IgD-negative memory B cell (primary cell): Measurements from ENCODE around the gene APOL1. TPM values are rescaled to one million over a fixed set of nuclear protein-coding genes. Genes with fewer than 3 reads are reported as not detected.
"Not testable (repeated sequence)": the region's sequence is repeated elsewhere in the genome, so short reads cannot be mapped to it uniquely, and the experiment has no call there.

Source experiments
- H3K27ac Mint-ChIP-seq, 3 donors: one replicate each; pipeline ENCODE4 v1.8.0; 2020 to 2022; ENCODE audit warnings: mild to moderate bottlenecking in 3 of 3, mixed read lengths in 3 of 3, moderate library complexity in 1 of 3
- H3K27me3 Mint-ChIP-seq: one replicate; pipeline ENCODE4 v1.8.0; 2021; ENCODE audit warnings: mixed read lengths
- H3K36me3 Mint-ChIP-seq: one replicate; pipeline ENCODE4 v1.8.0; 2020; ENCODE audit warnings: mild to moderate bottlenecking, mixed read lengths
- H3K4me1 Mint-ChIP-seq, 3 donors: one replicate each; pipeline ENCODE4 v1.8.0; 2020 to 2022; ENCODE audit warnings: mixed read lengths in 3 of 3, mild to moderate bottlenecking in 1 of 3
- H3K4me3 Mint-ChIP-seq, 4 donors: one replicate each; pipeline ENCODE4 v1.8.0; 2020 to 2022; ENCODE audit warnings: mild to moderate bottlenecking in 4 of 4, mixed read lengths in 4 of 4, moderate library complexity in 3 of 4
- H3K9me3 Mint-ChIP-seq, 3 donors: one replicate each; pipeline ENCODE4 v1.8.0; 2020 to 2021; ENCODE audit warnings: mixed read lengths in 3 of 3, mild to moderate bottlenecking in 1 of 3
- polyA plus RNA-seq: library from polyadenylated mRNA; unstranded; fragments of 300-500 nt; fragmentation: Illumina TruSeq; gene quantifications from one replicate; pipeline ENCODE4 v1.2.3, GENCODE V29; 2021

The APOL1 gene
- polyA plus RNA-seq, 1 donor from 2014 or later: 10.7 TPM

GRCh38 chr22:36218648-36219193 lies 34.2 kb upstream of the APOL1 start:
- H3K27me3 Mint-ChIP-seq: peaks cover 7% of the 10 kb centered on the region
- H3K36me3 Mint-ChIP-seq: no peaks in the 10 kb centered on the region
- H3K9me3 Mint-ChIP-seq: no peaks in the 10 kb centered on the region
- no peak overlapping the region for H3K4me3 Mint-ChIP-seq
- H3K27ac Mint-ChIP-seq: no peak overlapping the region
- peaks cover 0 to 5% (median 2%) of the 10 kb centered on the region in 3 donors for H3K4me1 Mint-ChIP-seq

GRCh38 chr22:36220451-36220921 lies 32.4 kb upstream of the APOL1 start:
- Mint-ChIP-seq H3K4me3 (no peak overlapping the region), H3K4me1 (peaks cover 0 to 5% (median 2%) of the 10 kb centered on the region in 3 donors), H3K27me3 (peaks cover 5% of the 10 kb centered on the region), H3K27ac (no peak overlapping the region), H3K9me3 (no peaks in the 10 kb centered on the region), H3K36me3 (no peaks in the 10 kb centered on the region)

DNA sequence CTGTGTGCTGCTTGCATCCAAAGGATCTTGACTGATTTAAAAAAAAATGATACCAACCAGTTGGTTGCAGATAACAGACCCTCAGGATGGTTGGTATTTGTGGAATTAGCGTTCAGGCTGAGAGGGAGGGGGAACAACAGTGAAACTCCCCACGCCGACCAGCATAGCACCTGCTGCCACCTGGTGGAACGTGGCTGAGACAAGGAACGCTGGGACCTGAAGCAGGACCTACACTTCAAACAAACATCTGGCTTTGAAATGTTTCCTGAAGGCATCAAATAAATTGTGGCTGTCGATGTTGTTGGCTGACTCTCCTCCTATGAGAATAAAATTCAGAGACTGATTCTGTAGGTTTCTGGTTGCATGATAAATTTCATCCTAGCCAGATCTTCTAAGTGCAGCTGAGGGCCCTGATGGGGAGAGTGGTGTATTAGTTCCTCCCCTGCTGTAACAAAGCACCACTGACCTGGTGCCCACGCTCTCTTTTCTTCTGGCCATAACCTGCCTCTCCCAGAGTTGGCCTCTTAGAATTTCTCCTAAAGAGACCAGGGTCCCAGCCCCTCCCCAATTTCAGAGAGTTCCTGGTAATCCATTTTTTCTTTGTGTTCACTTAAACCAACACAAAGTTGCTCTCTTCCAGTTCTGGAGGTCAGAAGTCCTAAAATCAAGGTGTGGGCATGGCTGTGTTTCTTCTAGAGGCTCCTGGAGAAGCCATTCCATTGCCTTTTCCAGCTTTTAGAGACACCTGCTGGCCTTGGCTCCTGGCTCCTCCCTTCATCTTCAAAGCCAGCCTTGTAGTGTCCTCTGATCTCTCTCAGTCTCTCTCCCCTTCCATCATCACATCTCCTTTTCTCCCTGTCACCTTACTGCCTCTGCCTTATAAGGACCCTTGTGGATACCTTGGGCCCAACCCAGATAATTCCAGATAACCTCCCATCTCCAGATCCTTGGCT lies 30.9 kb upstream of the APOL1 start:
- H3K27ac Mint-ChIP-seq: peak overlapping the region in 1 of 3 donors; percentile 65
- H3K4me1 Mint-ChIP-seq: peaks cover 0 to 5% (median 2%) of the 10 kb centered on the region in 3 donors
- H3K36me3 Mint-ChIP-seq: peaks cover 3% of the 10 kb centered on the region
- no peak overlapping the region for H3K4me3 Mint-ChIP-seq
- no peaks in the 10 kb centered on the region for H3K27me3 Mint-ChIP-seq
- no peaks in the 10 kb centered on the region for H3K9me3 Mint-ChIP-seq

- Mint-ChIP-seq H3K36me3 (peaks cover 3% of the 10 kb centered on the region), H3K27me3 (no peaks in the 10 kb centered on the region), H3K9me3 (no peaks in the 10 kb centered on the region), H3K4me3 (no peak overlapping the region), H3K27ac (peak overlapping the region in 1 of 3 donors; percentile 65), H3K4me1 (peaks cover 0 to 5% (median 2%) of the 10 kb centered on the region in 3 donors)
Observed at GRCh38 chr22:36222887-36223450, 30.0 kb upstream of the APOL1 start.

- Mint-ChIP-seq H3K4me1 (peaks cover 0 to 5% (median under 1%) of the 10 kb centered on the region in 3 donors), H3K9me3 (no peaks in the 10 kb centered on the region), H3K27me3 (no peaks in the 10 kb centered on the region), H3K27ac (no peak overlapping the region), H3K4me3 (no peak overlapping the region), H3K36me3 (peaks cover 4% of the 10 kb centered on the region)
Observed at GRCh38 chr22:36223504-36223903, 29.4 kb upstream of the APOL1 start.

GRCh38 chr22:36224245-36224644 lies 28.7 kb upstream of the APOL1 start:
- peaks cover 4% of the 10 kb centered on the region for H3K36me3 Mint-ChIP-seq
- H3K9me3 Mint-ChIP-seq: no peaks in the 10 kb centered on the region
- H3K27ac Mint-ChIP-seq: no peak overlapping the region
- no peak overlapping the region for H3K4me3 Mint-ChIP-seq
- peaks cover 0 to 5% (median 0%) of the 10 kb centered on the region in 3 donors for H3K4me1 Mint-ChIP-seq
- no peaks in the 10 kb centered on the region for H3K27me3 Mint-ChIP-seq

GRCh38 chr22:36225333-36225922 lies 27.5 kb upstream of the APOL1 start:
- Mint-ChIP-seq H3K27ac (no peak overlapping the region), H3K4me3 (no peak overlapping the region), H3K9me3 (no peaks in the 10 kb centered on the region), H3K36me3 (peaks cover 4% of the 10 kb centered on the region), H3K27me3 (no peaks in the 10 kb centered on the region), H3K4me1 (peaks cover 0 to 5% (median 0%) of the 10 kb centered on the region in 3 donors)

GRCh38 chr22:36226189-36226588 lies 26.7 kb upstream of the APOL1 start:
- H3K4me1 Mint-ChIP-seq: peaks cover 0 to 5% (median 0%) of the 10 kb centered on the region in 3 donors
- H3K27ac Mint-ChIP-seq: no peak overlapping the region
- H3K36me3 Mint-ChIP-seq: peaks cover 4% of the 10 kb centered on the region
- no peaks in the 10 kb centered on the region for H3K9me3 Mint-ChIP-seq
- no peak overlapping the region for H3K4me3 Mint-ChIP-seq
- H3K27me3 Mint-ChIP-seq: no peaks in the 10 kb centered on the region

- no peak overlapping the region for H3K4me3 Mint-ChIP-seq
- no peaks in the 10 kb centered on the region for H3K9me3 Mint-ChIP-seq
- H3K36me3 Mint-ChIP-seq: peaks cover 6% of the 10 kb centered on the region
- H3K4me1 Mint-ChIP-seq: peaks cover under 1 to 4% (median 3%) of the 10 kb centered on the region in 3 donors
- H3K27ac Mint-ChIP-seq: no peak overlapping the region
- no peaks in the 10 kb centered on the region for H3K27me3 Mint-ChIP-seq
Observed at GRCh38 chr22:36227396-36227795, 25.5 kb upstream of the APOL1 start.

- no peak overlapping the region for H3K27ac Mint-ChIP-seq
- H3K9me3 Mint-ChIP-seq: no peaks in the 10 kb centered on the region
- H3K4me3 Mint-ChIP-seq: no peak overlapping the region
- peaks cover 4 to 8% (median 4%) of the 10 kb centered on the region in 3 donors for H3K4me1 Mint-ChIP-seq
- H3K36me3 Mint-ChIP-seq: peaks cover 6% of the 10 kb centered on the region
- no peaks in the 10 kb centered on the region for H3K27me3 Mint-ChIP-seq
Observed at GRCh38 chr22:36227806-36228205, 25.1 kb upstream of the APOL1 start.

DNA sequence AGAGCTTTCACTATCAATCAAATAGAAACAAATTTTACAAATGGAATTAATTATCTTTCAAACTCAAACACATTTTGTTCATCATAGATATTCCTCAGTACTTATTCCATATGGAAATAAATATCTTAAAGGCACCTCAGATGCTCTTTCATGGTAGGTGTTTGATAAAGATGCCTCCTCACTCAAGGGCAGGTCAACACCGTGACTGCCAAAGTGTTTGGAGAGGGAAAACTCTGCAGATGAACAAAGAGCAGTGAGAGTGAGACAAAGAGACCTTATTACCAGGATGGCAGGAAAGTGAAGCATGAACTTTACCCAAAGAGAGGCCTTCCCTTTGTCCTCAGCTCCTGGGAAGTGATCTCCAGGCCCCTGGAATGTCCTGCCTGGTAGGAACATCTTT lies 24.6 kb upstream of the APOL1 start:
- H3K4me3 Mint-ChIP-seq, H3K9me3 Mint-ChIP-seq, H3K36me3 Mint-ChIP-seq, H3K27me3 Mint-ChIP-seq, H3K27ac Mint-ChIP-seq: not testable (repeated sequence)
- H3K4me1 Mint-ChIP-seq: peaks cover 9 to 13% (median 9%) of the 10 kb centered on the region in 3 donors

- Mint-ChIP-seq H3K4me3 (no peak overlapping the region), H3K36me3 (peaks cover 6% of the 10 kb centered on the region), H3K4me1 (peaks cover 13 to 19% (median 14%) of the 10 kb centered on the region in 3 donors), H3K9me3 (no peaks in the 10 kb centered on the region), H3K27ac (no peak overlapping the region), H3K27me3 (no peaks in the 10 kb centered on the region)
Observed at GRCh38 chr22:36228944-36229343, 24.0 kb upstream of the APOL1 start.

- peaks cover 13 to 26% (median 18%) of the 10 kb centered on the region in 3 donors for H3K4me1 Mint-ChIP-seq
- not testable (repeated sequence) for H3K4me3 Mint-ChIP-seq, H3K9me3 Mint-ChIP-seq, H3K36me3 Mint-ChIP-seq, H3K27me3 Mint-ChIP-seq, H3K27ac Mint-ChIP-seq
Observed at GRCh38 chr22:36229649-36230048, 23.3 kb upstream of the APOL1 start.

DNA sequence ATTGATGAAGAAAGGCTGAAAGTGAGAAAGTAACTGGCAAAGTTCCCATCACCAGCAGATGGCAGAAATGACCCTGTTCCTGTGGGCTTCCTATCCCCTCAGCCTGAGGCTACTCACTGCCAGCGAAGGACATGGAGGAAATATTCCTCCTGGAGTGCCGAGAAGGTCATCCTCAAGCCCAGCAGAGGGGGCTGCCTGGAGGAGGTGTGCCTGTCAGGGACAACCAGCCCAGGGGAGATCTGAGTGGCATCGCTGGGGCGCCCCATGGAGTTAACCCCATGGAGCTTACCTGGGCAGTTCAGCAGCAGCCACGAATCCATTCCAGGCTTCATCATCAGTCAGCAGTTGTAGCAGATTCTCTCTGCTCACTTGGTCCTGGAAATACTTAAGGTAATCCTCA lies 21.9 kb upstream of the APOL1 start:
- peaks cover 15% of the 10 kb centered on the region for H3K36me3 Mint-ChIP-seq
- not testable (repeated sequence) for H3K27ac Mint-ChIP-seq, H3K27me3 Mint-ChIP-seq, H3K9me3 Mint-ChIP-seq, H3K4me3 Mint-ChIP-seq
- peaks cover 22 to 35% (median 26%) of the 10 kb centered on the region in 3 donors for H3K4me1 Mint-ChIP-seq
